Caki2 (cell line): Measurements from ENCODE around the gene GATM. TPM values are rescaled to one million over a fixed set of nuclear protein-coding genes. Genes with fewer than 3 reads are reported as not detected.
A peak's percentile ranks its signal among the peaks of the same experiment; 100 is the strongest.

Experiments
- DNase-seq: peaks from one replicate; pipeline ENCODE4 v3.0.0-alpha.2; 2015; ENCODE audit warnings: low read depth
- in situ Hi-C: cut with HindIII; loops from 2 replicates; pipeline ENCODE4 v1.10.0; 2016; ENCODE audit warnings: low sequenced_read_pairs, low pct_unique_long_range_greater_than_20kb, mixed read lengths
- total RNA-seq: library from RNA; depleted of rRNA; stranded (reverse); fragments of >200 nt; shearing (Covaris generic); gene quantifications from 2 replicates; pipeline ENCODE4 v1.2.3, GENCODE V29; 2014; ENCODE audit warnings: low replicate concordance

Gene GATM
- total RNA-seq, 1 experiment from 2014 or later: 22.0 TPM

GRCh38 chr15:45364271-45364670 is 14.1 kb downstream of the GATM start:
- no peak for DNase-seq

DNA sequence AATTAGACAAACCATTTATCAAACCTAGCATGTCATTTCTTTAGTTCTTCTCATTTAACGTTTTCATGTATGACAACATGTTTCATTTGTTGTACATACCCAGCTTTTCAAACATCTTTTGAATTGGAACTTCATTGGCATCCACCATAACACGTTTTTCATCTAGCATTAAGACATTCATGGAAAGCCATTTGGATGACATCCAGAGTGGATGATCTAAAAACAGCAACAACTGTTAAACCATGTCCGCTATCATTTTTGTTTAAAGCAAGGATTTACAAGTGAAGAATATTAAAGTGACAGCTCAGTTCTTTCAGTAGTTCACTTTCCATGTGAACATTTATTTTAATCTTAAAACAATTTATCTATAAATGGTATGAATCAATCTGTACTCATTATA is 14.5 kb downstream of the GATM start:
- no peak for DNase-seq
- in situ Hi-C loops: no loop called here

More at GRCh38 chr15:45364271-45364670, 14.1 kb downstream of the GATM start:
- in situ Hi-C loops: no loop called here

GRCh38 chr15:45363334-45363733 is 15.0 kb downstream of the GATM start:
- DNase-seq: no peak
- in situ Hi-C loops: no loop called here

DNA sequence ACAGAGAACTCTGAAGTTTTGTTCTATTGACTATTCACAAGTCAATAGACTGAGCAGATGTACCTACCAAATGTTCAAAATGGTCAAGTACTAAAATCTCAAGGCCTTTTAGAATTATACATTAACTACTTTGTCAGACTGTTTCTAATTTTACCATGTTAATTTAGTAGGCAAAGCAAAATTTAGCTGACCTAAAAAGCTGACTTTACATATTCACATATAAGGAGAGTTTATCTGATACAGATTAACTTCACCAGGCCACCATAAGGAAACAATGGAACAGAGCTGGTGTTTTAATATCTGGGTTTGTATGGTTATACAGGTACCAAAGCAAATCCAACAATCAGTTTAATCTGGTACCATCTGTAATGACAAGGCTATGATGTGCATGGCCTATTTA is 15.9 kb downstream of the GATM start:
- no peak for DNase-seq
- in situ Hi-C loops: no loop called here

- no peak for DNase-seq
- in situ Hi-C loops: no loop called here
These were observed 16.5 kb downstream of the GATM start for GRCh38 chr15:45361878-45362277.

DNA sequence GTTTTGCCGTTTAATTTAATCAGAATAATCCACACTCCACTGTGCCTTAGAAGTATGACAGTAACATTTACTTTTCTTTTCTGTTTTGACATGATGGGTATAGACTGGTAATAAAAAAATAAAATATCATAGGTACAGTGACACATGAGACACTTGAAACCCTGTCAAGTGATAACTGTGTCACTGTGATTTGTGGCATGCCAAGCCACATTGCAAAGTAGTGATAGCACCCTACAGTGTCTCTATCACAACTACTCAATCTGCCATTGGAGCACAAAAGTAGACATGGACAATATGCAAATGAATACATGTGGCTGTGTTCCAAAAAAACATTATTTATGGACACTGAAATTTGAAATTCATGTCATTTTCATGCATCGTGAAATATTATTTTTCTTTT is 22.5 kb downstream of the GATM start:
- DNase-seq: no peak
- in situ Hi-C loops: no loop called here

- DNase-seq: no peak
- in situ Hi-C loops: no loop called here
These were observed 23.6 kb downstream of the GATM start for GRCh38 chr15:45354711-45355110.

- in situ Hi-C loops: no loop called here
- no peak for DNase-seq
These were observed 27.1 kb downstream of the GATM start for GRCh38 chr15:45351227-45351626.

GRCh38 chr15:45349623-45350022 is 28.7 kb downstream of the GATM start:
- in situ Hi-C loops: no loop called here
- DNase-seq: no peak

DNA sequence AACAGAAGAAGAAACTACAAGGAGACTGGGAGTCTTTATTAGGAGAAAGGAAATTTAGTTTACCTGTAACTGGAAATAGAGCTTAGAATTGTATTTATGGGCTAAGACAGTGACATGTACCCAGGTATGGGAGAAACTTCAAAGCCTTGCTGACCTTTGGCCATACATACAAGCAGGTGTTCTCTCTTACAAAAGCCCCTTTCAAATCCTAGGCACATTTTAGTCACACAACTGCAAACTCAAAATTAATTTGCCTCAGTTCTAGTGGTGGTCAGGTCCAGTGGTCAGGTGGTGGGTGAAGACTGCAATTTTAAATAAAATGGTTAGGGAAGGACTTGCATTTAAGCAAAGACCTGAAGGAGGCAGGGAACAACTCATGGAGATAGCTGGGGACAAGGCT is 30.4 kb downstream of the GATM start:
- in situ Hi-C loops: no loop called here
- no peak for DNase-seq

GRCh38 chr15:45347033-45347432 is 31.3 kb downstream of the GATM start:
- in situ Hi-C loops: no loop called here
- no peak for DNase-seq

DNA sequence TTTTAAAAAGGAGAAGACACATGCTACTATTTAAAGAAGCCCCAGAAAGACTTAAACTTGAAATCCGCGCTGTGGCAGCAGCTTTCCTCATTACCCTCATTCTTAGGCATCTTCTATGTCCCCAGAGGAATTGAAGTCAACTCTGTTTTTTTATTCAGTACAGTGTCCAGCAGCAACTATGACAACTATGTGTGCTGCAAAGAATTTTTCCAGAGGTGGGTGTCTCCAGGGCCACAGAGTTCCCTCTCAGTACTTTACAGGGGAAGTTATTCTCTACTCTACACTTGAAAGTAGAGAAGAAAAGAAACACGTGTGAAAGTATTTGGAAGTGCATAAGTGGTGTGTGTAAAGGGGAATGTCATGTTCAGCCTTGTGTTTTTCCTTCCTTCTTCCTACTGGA is 32.0 kb downstream of the GATM start:
- in situ Hi-C loops: no loop called here

DNA sequence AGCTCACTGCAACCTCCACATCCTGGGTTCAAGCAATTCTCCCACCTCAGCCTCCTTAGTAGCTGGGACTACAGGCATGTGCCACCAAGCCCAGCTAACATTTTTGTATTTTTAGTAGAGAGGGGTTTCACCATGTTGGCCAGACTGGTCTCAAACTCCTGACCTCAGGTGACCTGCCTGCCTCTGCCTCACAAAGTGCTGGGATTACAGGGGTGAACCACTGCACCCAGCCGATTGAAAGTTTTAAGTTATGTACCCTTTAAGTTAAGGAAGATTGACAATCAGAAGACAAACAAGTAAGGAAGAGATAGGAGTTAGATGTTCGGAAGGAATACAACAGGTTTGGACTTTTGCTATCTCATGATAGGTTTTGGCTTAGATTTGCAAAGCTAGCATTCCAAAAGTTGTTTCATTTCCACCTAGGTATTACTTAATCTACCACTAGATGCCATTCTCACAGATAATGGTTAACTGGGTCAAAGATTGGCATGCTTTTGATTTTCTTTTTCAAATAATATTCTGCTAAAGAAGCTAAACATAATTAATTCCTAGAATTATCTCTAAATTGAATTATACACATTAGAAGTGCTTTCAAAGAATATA is 35.0 kb downstream of the GATM start:
- DNase-seq: no peak
- in situ Hi-C loops: no loop called here

More for the DNA sequence above, 32.0 kb downstream of the GATM start:
- no peak for DNase-seq

DNA sequence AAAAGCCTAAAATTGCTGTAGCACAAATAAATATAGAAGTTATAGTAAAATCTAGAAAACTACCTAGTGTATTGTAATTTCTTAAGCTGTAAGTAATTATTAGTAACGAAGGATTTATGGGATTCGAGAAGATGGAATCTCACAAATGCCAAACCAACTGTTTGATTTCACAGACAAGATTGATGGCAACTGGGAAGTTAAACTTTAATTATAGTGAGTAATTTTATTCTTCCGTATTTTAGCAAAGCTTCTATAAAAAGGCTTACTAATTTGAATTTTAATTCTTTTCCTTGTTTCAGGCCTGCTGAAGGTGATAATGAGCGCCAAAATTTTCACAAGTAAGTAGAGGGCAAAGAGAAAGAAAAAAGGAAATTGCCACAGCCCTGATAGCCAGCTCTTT is 36.6 kb downstream of the GATM start:
- in situ Hi-C loops: no loop called here
- DNase-seq: no peak

DNA sequence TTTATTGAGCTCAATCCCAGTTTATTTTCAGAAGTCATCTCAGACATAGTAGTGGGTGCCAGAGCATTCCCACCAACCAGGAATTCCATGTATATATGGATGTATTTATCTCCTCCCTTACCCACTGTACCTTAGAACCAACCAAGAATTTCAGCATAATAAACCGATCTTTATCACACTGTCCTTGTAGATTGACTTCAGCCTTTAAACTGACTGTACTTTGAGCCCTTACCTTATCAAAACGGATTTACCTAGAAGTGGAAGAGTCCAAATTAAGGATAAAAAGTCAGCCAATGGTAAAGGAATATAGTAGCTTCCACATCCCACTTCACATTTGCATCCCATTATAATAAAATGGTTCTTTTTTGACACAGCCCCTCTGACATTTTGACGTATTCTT is 37.9 kb downstream of the GATM start:
- in situ Hi-C loops: no loop called here

GRCh38 chr15:45338417-45338816 is 39.9 kb downstream of the GATM start:
- no peak for DNase-seq
- in situ Hi-C loops: no loop called here

More for the DNA sequence above, 37.9 kb downstream of the GATM start:
- DNase-seq: no peak

GRCh38 chr15:45337224-45337623 is 41.1 kb downstream of the GATM start:
- in situ Hi-C loops: no loop called here

DNA sequence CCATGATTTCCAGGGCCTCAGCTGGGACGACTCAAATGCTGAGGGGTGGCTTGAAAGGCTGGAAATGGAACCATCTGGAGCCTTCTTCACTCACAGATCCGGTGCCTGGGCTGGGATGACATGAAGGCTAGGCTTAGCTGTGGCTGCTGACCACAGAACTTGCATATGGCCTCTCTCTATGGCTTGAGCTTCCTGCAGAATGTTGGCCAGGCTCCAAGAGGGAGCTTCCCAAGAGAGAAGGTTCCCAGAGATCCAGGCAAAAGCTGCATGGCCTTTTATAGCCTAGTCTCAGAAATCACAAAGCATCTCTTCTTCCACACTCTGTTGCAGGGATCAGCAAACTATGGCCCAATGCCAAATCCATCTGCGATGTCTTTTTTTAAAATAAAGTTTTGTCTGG is 44.8 kb downstream of the GATM start:
- in situ Hi-C loops: no loop called here
- peak; percentile 4 for DNase-seq

More at GRCh38 chr15:45337224-45337623, 41.1 kb downstream of the GATM start:
- DNase-seq: no peak

GRCh38 chr15:45332694-45333093 is 45.6 kb downstream of the GATM start:
- no peak for DNase-seq
- in situ Hi-C loops: no loop called here

DNA sequence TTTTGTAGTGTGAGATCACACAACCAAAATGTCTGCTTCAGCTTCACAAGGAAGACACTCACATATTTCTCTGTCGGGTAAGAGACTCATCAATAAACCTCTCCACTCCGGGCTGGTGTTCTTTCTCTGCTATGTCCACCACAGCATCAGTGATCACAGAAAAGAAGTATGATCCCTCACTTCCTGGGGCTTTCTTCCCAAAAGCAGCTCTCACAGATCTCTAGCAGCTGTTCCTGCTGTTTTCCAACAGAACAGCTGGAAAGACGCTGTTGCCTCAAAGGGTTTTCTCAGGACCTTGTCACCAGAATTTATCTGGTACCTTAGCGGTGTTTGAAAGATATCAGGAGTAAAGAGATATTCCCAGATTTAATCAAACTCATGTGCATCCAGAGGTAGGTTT is 46.4 kb downstream of the GATM start:
- in situ Hi-C loops: no loop called here
- no peak for DNase-seq

DNA sequence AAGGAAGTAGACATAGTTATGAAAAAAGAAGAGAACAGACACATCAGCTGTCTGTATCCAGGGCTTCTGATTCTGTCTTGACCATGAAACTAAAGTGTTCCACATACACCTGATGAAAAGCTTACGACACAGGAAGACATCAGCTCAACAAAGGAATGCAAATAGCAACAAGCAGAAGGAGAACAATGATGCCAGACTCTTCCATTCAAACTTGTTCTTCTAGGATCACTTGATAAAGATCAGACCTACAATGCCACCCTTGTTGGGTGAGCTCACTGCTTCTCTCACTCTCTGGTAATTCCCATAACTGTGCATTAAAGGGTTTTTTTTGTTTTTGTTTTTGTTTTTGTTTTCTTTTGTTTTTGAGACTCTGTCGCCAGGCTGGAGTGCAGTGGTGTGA is 49.7 kb downstream of the GATM start:
- DNase-seq: no peak
- in situ Hi-C loops: no loop called here
